HepG2 (cell line): ENCODE measurements around the gene ALG3. TPM values are rescaled to one million over a fixed set of nuclear protein-coding genes. Genes with fewer than 3 reads are reported as not detected.
A peak's percentile ranks its signal among the peaks of the same experiment; 100 is the strongest.

Source experiments
- BRCA1 ChIP-seq: sonication (generic); formaldehyde crosslinking; IDR thresholded peaks from 2 replicates; pipeline ENCODE4 v1.4.0; 2020; ENCODE audit warnings: missing genetic modification reagents
- DRAP1 ChIP-seq: IDR thresholded peaks from 2 replicates; pipeline ENCODE4 v1.6.1; 2016; ENCODE audit warnings: missing genetic modification reagents, missing compliant biosample characterization
- FOXO4 ChIP-seq: sonication (generic); formaldehyde crosslinking; conservative IDR thresholded peaks from 2 replicates; pipeline ENCODE4 v1.8.1; 2023; ENCODE audit warnings: missing genetic modification reagents
- KLF15 ChIP-seq: sonication (generic); formaldehyde crosslinking; IDR thresholded peaks from 2 replicates; pipeline ENCODE4 v1.8.1; 2023; ENCODE audit warnings: borderline replicate concordance, mild to moderate bottlenecking, inconsistent platforms, missing genetic modification reagents, mixed read lengths
- NFE2L2 ChIP-seq: fragments of 150-350 bp; IDR thresholded peaks from 2 replicates; pipeline ENCODE4 v1.6.1; 2014; ENCODE audit warnings: low read length
- NR0B2 ChIP-seq: sonication (generic); formaldehyde crosslinking; IDR thresholded peaks from 2 replicates; pipeline ENCODE4 v1.4.0; 2020; ENCODE audit warnings: mild to moderate bottlenecking, missing genetic modification reagents
- POGZ ChIP-seq: sonication (generic); formaldehyde crosslinking; IDR thresholded peaks from 2 replicates; pipeline ENCODE4 v1.4.0; 2020; ENCODE audit warnings: mild to moderate bottlenecking, missing genetic modification reagents
- PRMT3 ChIP-seq: sonication (generic); formaldehyde crosslinking; IDR thresholded peaks from 2 replicates; pipeline ENCODE4 v1.8.1; 2022; ENCODE audit warnings: low read depth, mild to moderate bottlenecking, moderate library complexity, missing genetic modification reagents, borderline replicate concordance
- RXRB ChIP-seq: IDR thresholded peaks from 2 replicates; pipeline ENCODE4 v1.6.1; 2016; ENCODE audit warnings: borderline replicate concordance, missing genetic modification reagents, missing compliant biosample characterization
- SIX4 ChIP-seq: sonication (generic); formaldehyde crosslinking; IDR thresholded peaks from 2 replicates; pipeline ENCODE4 v1.4.0; 2020; ENCODE audit warnings: missing genetic modification reagents
- SNAPC5 ChIP-seq: sonication (generic); formaldehyde crosslinking; IDR thresholded peaks from 2 replicates; pipeline ENCODE4 v1.8.1; 2023; ENCODE audit warnings: mild to moderate bottlenecking, missing genetic modification reagents, borderline replicate concordance
- THAP9 ChIP-seq: sonication (generic); formaldehyde crosslinking; IDR thresholded peaks from 2 replicates; pipeline ENCODE4; 2020; ENCODE audit warnings: missing genetic modification reagents, mild to moderate bottlenecking, borderline replicate concordance
- ZNF225 ChIP-seq: sonication (generic); formaldehyde crosslinking; IDR thresholded peaks from 2 replicates; pipeline ENCODE4 v1.4.0; 2020; ENCODE audit warnings: mild to moderate bottlenecking, missing genetic modification reagents
- ZNF264 ChIP-seq: sonication (generic); formaldehyde crosslinking; IDR thresholded peaks from 2 replicates; pipeline ENCODE4 v1.4.0; 2020; ENCODE audit warnings: missing genetic modification reagents
- ZNF574 ChIP-seq: sonication (generic); formaldehyde crosslinking; IDR thresholded peaks from 2 replicates; pipeline ENCODE4 v1.4.0; 2020; ENCODE audit warnings: missing genetic modification reagents
- ZNF709 ChIP-seq: sonication (generic); formaldehyde crosslinking; IDR thresholded peaks from 2 replicates; pipeline ENCODE4 v1.5.0; 2020; ENCODE audit warnings: mild to moderate bottlenecking, missing genetic modification reagents
- ZNF878 ChIP-seq: sonication (generic); formaldehyde crosslinking; IDR thresholded peaks from 2 replicates; pipeline ENCODE4 v1.8.1; 2023; ENCODE audit warnings: mild to moderate bottlenecking, missing genetic modification reagents, moderate library complexity
- ZSCAN29 ChIP-seq: sonication (generic); formaldehyde crosslinking; conservative IDR thresholded peaks from 2 replicates; pipeline ENCODE4 v1.4.0; 2020; ENCODE audit warnings: mild to moderate bottlenecking, missing genetic modification reagents
- ZSCAN30 ChIP-seq: sonication (generic); formaldehyde crosslinking; IDR thresholded peaks from 2 replicates; pipeline ENCODE4 v1.5.0; 2020; ENCODE audit warnings: mild to moderate bottlenecking, missing genetic modification reagents
- polyA plus RNA-seq, 8 experiments: library from polyadenylated mRNA; depleted of rRNA in 3 of 8; stranded (reverse) in 7 of 8; unstranded in 1 of 8; fragments of >200 nt; fragmentation: Illumina TruSeq in 4 of 8; extraction: Trizol in 4 of 8; gene quantifications; 2 replicates each; pipeline versions ENCODE4 v1.2.1 to v1.2.3, GENCODE V29; 2011 to 2016; ENCODE audit warnings: low read depth in 4 of 8, missing spikeins in 1 of 8, mixed read lengths in 1 of 8; ENCODE audit not compliant: insufficient read depth in 1 of 8
- total RNA-seq, 5 experiments: library from RNA; depleted of rRNA; stranded (reverse); fragments of >200 nt; fragmentation: Illumina TruSeq; extraction: Trizol; gene quantifications; 2 replicates each; pipeline ENCODE4 v1.2.3, GENCODE V29; 2016; ENCODE audit warnings: low read depth in 1 of 5

ALG3 gene
- total and polyA plus RNA-seq, 2 of the 13 experiments (the other 11 are each of a cell fraction or from before 2014, with no cell fraction given): 46.6 to 57.1 TPM

- TF ChIP-seq ZNF574 (CRISPR knock-in tag) (peak; percentile 95), NR0B2 (no peak; the same call in 1 of the 2 replicates), ZNF225 (CRISPR knock-in tag) (0 out of 2 replicates have a peak, but pooled peaks have one; percentile 31), NFE2L2 (no peak), BRCA1 (CRISPR knock-in tag) (peak; percentile 32; the same call in 1 of the 2 replicates), ZSCAN29 (no peak; the same call in 1 of the 2 replicates), POGZ (CRISPR knock-in tag) (peak; percentile 70; the same call in 1 of the 2 replicates), SNAPC5 (CRISPR knock-in tag) (peak; percentile 59; the same call in 1 of the 2 replicates), DRAP1 (CRISPR knock-in tag) (0 out of 2 replicates have a peak, but pooled peaks have one; percentile 69), RXRB (CRISPR knock-in tag) (peak; percentile 67; the same call in 1 of the 2 replicates), KLF15 (CRISPR knock-in tag) (no peak), ZNF878 (0 out of 2 replicates have a peak, but pooled peaks have one; percentile 62), PRMT3 (CRISPR knock-in tag) (no peak), SIX4 (CRISPR knock-in tag) (peak; percentile 37; the same call in 1 of the 2 replicates), ZSCAN30 (0 out of 2 replicates have a peak, but pooled peaks have one; percentile 36), ZNF264 (CRISPR knock-in tag) (peak; percentile 45; the same call in 1 of the 2 replicates), FOXO4 (CRISPR knock-in tag) (0 out of 2 replicates have a peak, but pooled peaks have one; percentile 10), THAP9 (CRISPR knock-in tag) (peak; percentile 84; the same call in 1 of the 2 replicates), ZNF709 (CRISPR knock-in tag) (peak; percentile 76)
Measured at GRCh38 chr3:184248454-184249411, at the start of gene ALG3 (continued).
